ENCODE data around the gene HSPD1.

The HSPD1 gene

DNA sequence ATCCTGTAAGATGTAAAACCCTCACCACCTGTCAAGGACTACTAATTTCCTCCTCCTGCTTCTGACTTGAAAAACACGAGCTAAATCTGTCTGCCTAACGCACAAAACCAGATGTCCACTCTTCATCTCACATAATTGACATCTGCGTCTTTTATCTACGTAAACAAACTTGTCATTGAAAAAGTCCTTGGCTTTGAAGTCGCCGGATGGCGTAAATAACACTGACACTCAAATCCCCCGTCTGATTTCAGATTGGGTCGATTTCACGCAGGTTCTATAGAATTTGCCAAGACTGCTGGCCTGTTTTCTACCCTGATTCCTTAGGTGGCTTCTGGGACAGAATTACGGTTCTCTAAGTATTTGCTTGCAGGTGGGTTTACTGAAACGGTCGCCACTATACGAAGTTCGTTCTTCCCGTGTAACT lies 15.7 kb upstream of the HSPD1 start:
- peak overlapping the region; percentile 68 for H3K4me2 ChIP-seq (ENCODE audit: insufficient read depth, low read length)
- peaks cover 54% of the 10 kb centered on the region for H3K79me2 ChIP-seq (ENCODE audit: insufficient read depth, low read length)
- H3K27me3 ChIP-seq (ENCODE audit: insufficient read depth, low read length, poor library complexity): no peaks in the 10 kb centered on the region
- H3K27ac ChIP-seq (ENCODE audit: low read length): peak overlapping the region; percentile 89
- DNase-seq (no peak), ATAC-seq (ENCODE audit: insufficient read depth, low read depth) (no peak; the same call in 2 of the 3 replicates)
- peak overlapping the region; percentile 65 to 70 for H3K4me3 ChIP-seq (ENCODE audit: low read depth in 1 of 2, low read length in 2 of 2)
- no peaks in the 10 kb centered on the region for H3K9me3 ChIP-seq (ENCODE audit: insufficient read depth, low read length, severe bottlenecking)
- no peaks in the 10 kb centered on the region; the same call in 1 of the 2 replicates for H4K20me1 ChIP-seq (ENCODE audit: insufficient read depth, low read length)
- peak overlapping the region; percentile 89 for H2AFZ ChIP-seq (ENCODE audit: low read depth, low read length)
- H3K4me1 ChIP-seq (ENCODE audit: insufficient read depth, low read length): peaks cover 37% of the 10 kb centered on the region
- peaks cover 4% of the 10 kb centered on the region; the same call in 1 of the 2 replicates for H3K36me3 ChIP-seq (ENCODE audit: insufficient read depth, low read length)
- TF ChIP-seq, protein P1, sequence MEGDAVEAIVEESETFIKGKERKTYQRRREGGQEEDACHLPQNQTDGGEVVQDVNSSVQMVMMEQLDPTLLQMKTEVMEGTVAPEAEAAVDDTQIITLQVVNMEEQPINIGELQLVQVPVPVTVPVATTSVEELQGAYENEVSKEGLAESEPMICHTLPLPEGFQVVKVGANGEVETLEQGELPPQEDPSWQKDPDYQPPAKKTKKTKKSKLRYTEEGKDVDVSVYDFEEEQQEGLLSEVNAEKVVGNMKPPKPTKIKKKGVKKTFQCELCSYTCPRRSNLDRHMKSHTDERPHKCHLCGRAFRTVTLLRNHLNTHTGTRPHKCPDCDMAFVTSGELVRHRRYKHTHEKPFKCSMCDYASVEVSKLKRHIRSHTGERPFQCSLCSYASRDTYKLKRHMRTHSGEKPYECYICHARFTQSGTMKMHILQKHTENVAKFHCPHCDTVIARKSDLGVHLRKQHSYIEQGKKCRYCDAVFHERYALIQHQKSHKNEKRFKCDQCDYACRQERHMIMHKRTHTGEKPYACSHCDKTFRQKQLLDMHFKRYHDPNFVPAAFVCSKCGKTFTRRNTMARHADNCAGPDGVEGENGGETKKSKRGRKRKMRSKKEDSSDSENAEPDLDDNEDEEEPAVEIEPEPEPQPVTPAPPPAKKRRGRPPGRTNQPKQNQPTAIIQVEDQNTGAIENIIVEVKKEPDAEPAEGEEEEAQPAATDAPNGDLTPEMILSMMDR (IDR thresholded peaks at IDR 0.05; ENCODE audit: borderline replicate concordance, extremely low read depth, low read length, poor library complexity, severe bottlenecking): no peak
- TF ChIP-seq EZH2 (IDR thresholded peaks at IDR 0.05; ENCODE audit: borderline replicate concordance, low read depth, low read length, severe bottlenecking): no peak
- H3K9ac ChIP-seq (ENCODE audit: low read depth, low read length): peak overlapping the region; percentile 80

DNA sequence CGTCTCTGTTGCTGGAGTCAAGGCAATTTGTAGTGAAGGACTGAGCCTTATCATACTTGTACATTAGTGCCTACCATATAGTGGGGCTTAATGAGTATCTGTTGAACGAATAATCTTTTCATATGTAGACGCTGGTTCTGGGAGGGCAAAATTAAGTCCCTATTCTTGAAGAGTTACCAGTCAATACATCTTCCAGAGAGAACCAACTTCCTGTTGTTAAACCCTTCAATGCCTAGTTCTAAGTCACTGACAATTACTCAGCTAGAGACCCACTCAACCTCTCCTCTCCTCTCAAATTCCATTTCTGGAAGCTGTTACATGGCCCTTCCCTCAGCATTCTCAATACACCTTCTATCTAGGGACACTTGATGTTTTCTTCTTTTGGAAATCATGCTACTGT lies 15.1 kb upstream of the HSPD1 start:
- Histone ChIP-seq H3K36me3 (ENCODE audit: insufficient read depth, low read length) (no peaks in the 10 kb centered on the region), H2AFZ (ENCODE audit: low read depth, low read length) (peak overlapping the region; percentile 89), H3K27me3 (ENCODE audit: insufficient read depth, low read length, poor library complexity) (no peaks in the 10 kb centered on the region), H3K27ac (ENCODE audit: low read length) (peak overlapping the region; percentile 89), H3K9ac (ENCODE audit: low read depth, low read length) (peak overlapping the region; percentile 80), H4K20me1 (ENCODE audit: insufficient read depth, low read length) (no peaks in the 10 kb centered on the region; the same call in 1 of the 2 replicates), H3K4me3 (ENCODE audit: low read depth in 1 of 2, low read length in 2 of 2) (peak overlapping the region; percentile 65 to 70), H3K79me2 (ENCODE audit: insufficient read depth, low read length) (peaks cover 48% of the 10 kb centered on the region), H3K4me1 (ENCODE audit: insufficient read depth, low read length) (peaks cover 37% of the 10 kb centered on the region), H3K9me3 (ENCODE audit: insufficient read depth, low read length, severe bottlenecking) (no peaks in the 10 kb centered on the region), H3K4me2 (ENCODE audit: insufficient read depth, low read length) (peak overlapping the region; percentile 68)
- no peak for DNase-seq
- TF ChIP-seq, protein P1 (IDR thresholded peaks at IDR 0.05; ENCODE audit: borderline replicate concordance, extremely low read depth, low read length, poor library complexity, severe bottlenecking): no peak
- no peak for ATAC-seq (ENCODE audit: insufficient read depth, low read depth)

DNA sequence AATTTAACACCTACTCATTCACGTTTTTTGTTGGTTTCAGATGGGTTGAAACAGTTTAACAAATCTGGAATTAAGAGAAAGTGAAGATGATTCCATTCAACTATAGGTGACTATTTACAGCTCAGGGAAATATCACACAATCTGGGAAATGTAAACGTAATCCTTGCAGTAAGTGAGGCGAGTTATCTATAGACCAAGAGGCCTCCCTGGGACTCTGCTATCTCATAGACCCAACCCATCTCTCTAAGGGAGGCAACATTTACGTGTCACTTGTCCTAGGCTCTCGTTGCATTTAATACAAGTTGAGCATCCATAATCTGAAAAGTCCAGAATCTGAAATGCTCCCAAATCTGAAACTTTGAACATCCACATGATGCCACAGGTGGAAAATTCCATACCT lies 14.3 kb upstream of the HSPD1 start:
- DNase-seq (no peak), ATAC-seq (ENCODE audit: insufficient read depth, low read depth) (no peak)
- H3K27ac ChIP-seq (ENCODE audit: low read length): no peak overlapping the region
- no peaks in the 10 kb centered on the region for H3K9me3 ChIP-seq (ENCODE audit: insufficient read depth, low read length, severe bottlenecking)
- no peak overlapping the region for H3K9ac ChIP-seq (ENCODE audit: low read depth, low read length)
- H3K36me3 ChIP-seq (ENCODE audit: insufficient read depth, low read length): no peaks in the 10 kb centered on the region
- H3K27me3 ChIP-seq (ENCODE audit: insufficient read depth, low read length, poor library complexity): no peaks in the 10 kb centered on the region
- H3K79me2 ChIP-seq (ENCODE audit: insufficient read depth, low read length): peaks cover 40% of the 10 kb centered on the region
- H2AFZ ChIP-seq (ENCODE audit: low read depth, low read length): no peak overlapping the region
- no peak overlapping the region for H3K4me3 ChIP-seq (ENCODE audit: low read depth in 1 of 2, low read length in 2 of 2)
- no peaks in the 10 kb centered on the region; the same call in 1 of the 2 replicates for H4K20me1 ChIP-seq (ENCODE audit: insufficient read depth, low read length)
- H3K4me1 ChIP-seq (ENCODE audit: insufficient read depth, low read length): peaks cover 37% of the 10 kb centered on the region
- no peak for TF ChIP-seq EZH2 (IDR thresholded peaks at IDR 0.05; ENCODE audit: borderline replicate concordance, low read depth, low read length, severe bottlenecking)
- TF ChIP-seq, protein P1 (IDR thresholded peaks at IDR 0.05; ENCODE audit: borderline replicate concordance, extremely low read depth, low read length, poor library complexity, severe bottlenecking): no peak
- H3K4me2 ChIP-seq (ENCODE audit: insufficient read depth, low read length): peak overlapping the region; percentile 68; the same call in 1 of the 2 replicates

Measured in DND-41 (cell line).